ENCODE data around the gene ZNF775. TPM values are rescaled to one million over a fixed set of nuclear protein-coding genes. Genes with fewer than 3 reads are reported as not detected.

Gene ZNF775
- total RNA-seq, 1 donor from 2014 or later = 10.1 TPM

DNA sequence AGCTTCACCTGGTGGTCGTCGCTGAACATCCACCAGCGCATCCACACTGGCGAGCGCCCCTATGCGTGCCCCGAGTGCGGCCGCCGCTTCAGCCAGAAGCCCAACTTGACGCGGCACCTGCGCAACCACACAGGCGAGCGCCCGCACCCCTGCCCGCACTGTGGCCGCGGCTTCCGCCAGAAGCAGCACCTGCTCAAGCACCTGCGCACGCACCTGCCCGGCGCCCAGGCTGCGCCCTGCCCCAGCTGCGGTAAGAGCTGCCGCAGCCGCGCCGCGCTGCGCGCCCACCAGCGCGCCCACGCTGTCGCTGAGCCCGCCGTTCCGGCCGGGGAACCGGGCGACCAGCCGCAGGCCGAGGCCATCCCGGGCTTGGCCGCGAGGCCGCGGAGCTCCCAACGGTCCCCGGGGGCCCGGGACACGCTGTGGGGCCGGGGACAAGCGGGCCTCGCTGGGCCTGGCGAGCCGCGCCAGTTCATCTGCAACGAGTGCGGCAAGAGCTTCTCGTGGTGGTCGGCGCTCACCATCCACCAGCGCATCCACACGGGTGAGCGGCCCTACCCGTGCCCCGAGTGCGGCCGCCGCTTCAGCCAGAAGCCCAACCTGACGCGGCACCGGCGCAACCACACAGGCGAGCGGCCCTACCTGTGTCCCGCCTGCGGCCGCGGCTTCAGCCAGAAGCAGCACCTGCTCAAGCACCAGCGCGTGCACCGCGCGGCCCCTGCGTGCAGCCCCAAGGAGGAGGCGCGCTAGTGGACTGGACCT is 18.4 kb downstream of the ZNF775 start:
- H3K27me3 ChIP-seq (ENCODE audit: control insufficient read depth, insufficient read depth, low read length) = no peaks in the 10 kb centered on the region
- TF ChIP-seq, protein P1, sequence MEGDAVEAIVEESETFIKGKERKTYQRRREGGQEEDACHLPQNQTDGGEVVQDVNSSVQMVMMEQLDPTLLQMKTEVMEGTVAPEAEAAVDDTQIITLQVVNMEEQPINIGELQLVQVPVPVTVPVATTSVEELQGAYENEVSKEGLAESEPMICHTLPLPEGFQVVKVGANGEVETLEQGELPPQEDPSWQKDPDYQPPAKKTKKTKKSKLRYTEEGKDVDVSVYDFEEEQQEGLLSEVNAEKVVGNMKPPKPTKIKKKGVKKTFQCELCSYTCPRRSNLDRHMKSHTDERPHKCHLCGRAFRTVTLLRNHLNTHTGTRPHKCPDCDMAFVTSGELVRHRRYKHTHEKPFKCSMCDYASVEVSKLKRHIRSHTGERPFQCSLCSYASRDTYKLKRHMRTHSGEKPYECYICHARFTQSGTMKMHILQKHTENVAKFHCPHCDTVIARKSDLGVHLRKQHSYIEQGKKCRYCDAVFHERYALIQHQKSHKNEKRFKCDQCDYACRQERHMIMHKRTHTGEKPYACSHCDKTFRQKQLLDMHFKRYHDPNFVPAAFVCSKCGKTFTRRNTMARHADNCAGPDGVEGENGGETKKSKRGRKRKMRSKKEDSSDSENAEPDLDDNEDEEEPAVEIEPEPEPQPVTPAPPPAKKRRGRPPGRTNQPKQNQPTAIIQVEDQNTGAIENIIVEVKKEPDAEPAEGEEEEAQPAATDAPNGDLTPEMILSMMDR (IDR thresholded peaks at IDR 0.05; ENCODE audit: insufficient read depth, low read length, poor library complexity, severe bottlenecking) = no peak
- H3K36me3 ChIP-seq (ENCODE audit: control insufficient read depth, insufficient read depth, low read length) = peaks cover 3% of the 10 kb centered on the region
- no peak for DNase-seq (ENCODE audit: low read depth)
- no peak overlapping the region for H3K4me3 ChIP-seq (ENCODE audit: low read depth, low read length)

DNA sequence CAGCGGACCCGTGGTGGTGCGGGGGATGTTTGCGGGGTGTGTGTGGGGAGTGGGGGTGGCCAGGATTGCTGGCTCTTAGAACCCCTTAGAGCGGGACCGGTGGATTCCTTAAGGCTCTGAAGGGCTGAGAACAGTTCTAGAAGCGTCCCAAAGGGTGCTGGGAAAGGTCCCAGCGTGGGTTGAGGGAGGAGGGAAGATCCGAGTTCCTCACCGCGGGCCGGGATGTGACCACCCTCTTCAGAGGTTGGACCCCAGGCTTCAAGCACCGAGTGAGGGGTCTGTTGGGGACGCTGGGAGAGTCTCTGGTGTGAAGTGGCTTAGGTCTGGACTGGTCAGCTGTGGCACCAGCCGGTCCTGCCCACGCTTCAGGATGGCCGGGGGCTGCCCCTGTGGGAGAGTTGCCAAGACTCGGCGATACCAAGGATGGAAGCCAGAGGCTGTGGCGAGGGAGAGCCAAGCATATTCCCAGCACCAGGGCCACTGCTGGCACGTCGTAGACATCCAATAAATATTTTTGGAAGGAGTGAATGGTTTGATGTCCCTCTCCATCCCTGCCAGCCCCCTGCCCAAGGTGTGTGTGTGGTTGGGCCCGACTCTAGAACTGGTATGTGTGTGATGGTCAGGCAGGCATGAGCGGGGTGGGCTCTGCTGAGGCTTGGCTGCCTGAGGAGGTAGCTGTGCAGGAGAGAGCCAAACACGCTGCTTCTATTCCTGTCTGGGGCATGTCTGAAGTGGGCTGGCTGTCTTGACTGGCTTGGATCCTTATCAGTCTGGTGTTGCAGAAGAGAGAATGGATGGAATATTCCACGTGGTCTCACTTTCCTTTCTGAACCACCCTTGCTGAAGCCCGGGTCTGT is 19.2 kb downstream of the ZNF775 start:
- H3K4me3 ChIP-seq (ENCODE audit: low read depth, low read length) = no peak overlapping the region
- peaks cover 3% of the 10 kb centered on the region for H3K36me3 ChIP-seq (ENCODE audit: control insufficient read depth, insufficient read depth, low read length)
- no peaks in the 10 kb centered on the region for H3K27me3 ChIP-seq (ENCODE audit: control insufficient read depth, insufficient read depth, low read length)
- no peak for DNase-seq (ENCODE audit: low read depth)
- TF ChIP-seq, protein P1 (IDR thresholded peaks at IDR 0.05; ENCODE audit: insufficient read depth, low read length, poor library complexity, severe bottlenecking) = no peak

DNA sequence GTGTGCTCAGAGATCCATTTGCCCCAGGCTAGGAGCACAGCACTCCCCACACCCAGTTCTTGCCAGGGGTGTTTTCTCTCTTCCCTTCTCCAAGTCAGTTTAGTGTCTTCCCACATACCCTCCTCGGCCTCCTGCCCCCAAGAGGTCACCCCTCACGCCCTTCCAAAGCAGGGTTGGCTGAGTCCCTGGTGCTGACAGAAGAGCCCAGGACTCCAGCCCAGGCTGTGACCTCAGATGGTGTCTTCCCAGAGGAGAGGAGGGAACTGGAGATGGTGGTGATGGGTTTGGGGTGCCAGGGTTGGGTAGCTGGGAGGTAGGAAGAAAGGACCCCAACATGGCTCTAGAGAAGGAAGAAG is 19.8 kb downstream of the ZNF775 start:
- TF ChIP-seq, protein P1 (IDR thresholded peaks at IDR 0.05; ENCODE audit: insufficient read depth, low read length, poor library complexity, severe bottlenecking) = no peak

DNA sequence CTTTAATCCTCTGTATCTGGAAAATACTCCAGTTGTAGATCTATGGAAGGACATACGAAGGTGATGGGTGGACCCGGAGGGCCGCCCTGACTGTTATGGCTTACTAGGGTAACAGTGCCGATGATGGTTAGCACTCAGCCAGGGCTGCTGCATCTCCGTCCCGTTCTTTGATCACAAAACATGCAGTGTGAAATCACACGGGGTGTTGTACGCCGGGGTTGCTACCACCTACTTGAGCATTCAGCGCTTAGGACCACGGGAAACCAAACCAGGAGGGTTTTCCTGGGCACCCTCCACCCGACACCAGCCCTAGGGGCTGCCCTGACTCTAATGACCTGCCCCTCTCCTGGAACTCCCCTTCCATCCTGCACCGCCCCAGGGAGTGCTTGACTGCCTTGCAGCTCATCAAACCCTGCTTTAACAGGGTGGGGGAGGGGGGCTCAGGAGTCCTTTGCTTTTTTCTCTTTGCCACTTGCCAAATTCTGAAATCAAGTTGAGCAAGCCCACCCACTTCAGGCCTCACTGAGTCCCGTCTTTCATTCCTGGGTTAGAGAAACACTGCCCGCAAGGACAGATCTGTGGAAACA is 20.4 kb downstream of the ZNF775 start:
- DNase-seq (ENCODE audit: low read depth) = no peak
- TF ChIP-seq, protein P1 (IDR thresholded peaks at IDR 0.05; ENCODE audit: insufficient read depth, low read length, poor library complexity, severe bottlenecking) = no peak
- Histone ChIP-seq H3K4me3 (ENCODE audit: low read depth, low read length) (no peak overlapping the region), H3K36me3 (ENCODE audit: control insufficient read depth, insufficient read depth, low read length) (peaks cover 3% of the 10 kb centered on the region), H3K27me3 (ENCODE audit: control insufficient read depth, insufficient read depth, low read length) (no peaks in the 10 kb centered on the region)

More for the DNA sequence above, 19.8 kb downstream of the ZNF775 start:
- Histone ChIP-seq H3K36me3 (ENCODE audit: control insufficient read depth, insufficient read depth, low read length) (peaks cover 3% of the 10 kb centered on the region), H3K4me3 (ENCODE audit: low read depth, low read length) (no peak overlapping the region), H3K27me3 (ENCODE audit: control insufficient read depth, insufficient read depth, low read length) (no peaks in the 10 kb centered on the region)
- DNase-seq (ENCODE audit: low read depth) = no peak

DNA sequence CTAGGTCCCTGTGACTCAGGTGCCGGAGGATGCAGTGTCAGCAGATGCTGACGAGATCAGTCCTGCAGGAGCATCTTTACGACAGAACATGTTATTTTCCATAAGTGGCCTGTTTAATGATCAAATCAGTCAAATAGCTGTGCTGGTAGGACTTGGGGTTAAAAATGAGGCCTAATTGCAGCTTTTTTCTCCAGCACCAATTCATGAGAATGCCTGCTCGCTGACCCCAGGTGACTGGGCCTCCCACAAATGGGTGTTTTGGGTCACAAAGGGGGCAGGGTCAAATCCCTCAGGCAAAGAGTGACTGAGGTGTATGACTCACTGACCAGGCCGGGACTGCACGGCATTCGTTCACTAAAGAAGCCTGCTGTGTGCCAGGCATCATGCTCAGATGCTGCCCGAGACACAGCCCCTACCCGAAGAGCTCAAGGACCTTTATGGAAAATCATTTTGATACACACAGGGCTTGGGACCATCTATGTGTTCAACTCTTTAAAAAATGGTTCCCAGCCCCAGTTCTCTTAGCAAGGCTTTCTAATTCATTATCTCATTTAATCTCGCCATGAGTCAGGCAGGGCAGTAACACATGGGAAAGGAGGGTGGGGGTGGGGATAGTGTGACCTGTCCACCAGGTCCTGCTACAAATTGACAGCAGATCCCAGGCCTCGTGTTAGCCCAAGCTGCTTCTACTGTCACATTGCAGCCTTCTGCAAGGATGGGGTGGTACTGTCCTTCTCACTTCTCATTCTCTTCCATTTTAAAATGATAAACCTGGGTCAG is 21.1 kb downstream of the ZNF775 start:
- TF ChIP-seq, protein P1 (IDR thresholded peaks at IDR 0.05; ENCODE audit: insufficient read depth, low read length, poor library complexity, severe bottlenecking) = no peak
- H3K27me3 ChIP-seq (ENCODE audit: control insufficient read depth, insufficient read depth, low read length) = no peaks in the 10 kb centered on the region
- H3K4me3 ChIP-seq (ENCODE audit: low read depth, low read length) = no peak overlapping the region
- peaks cover 3% of the 10 kb centered on the region for H3K36me3 ChIP-seq (ENCODE audit: control insufficient read depth, insufficient read depth, low read length)
- DNase-seq (ENCODE audit: low read depth) = peak; percentile 61
